GM19455 (cell line): ENCODE results near the gene MRPS23.
"Not testable (repeated sequence)": the region's sequence is repeated elsewhere in the genome, so short reads cannot be mapped to it uniquely, and the experiment has no call there.

Experiments used
- ATAC-seq: cut with Tn5 transposase; IDR thresholded peaks from one replicate; pipeline ENCODE4 v1.9.1; 2021; ENCODE audit not compliant: unreplicated experiment

Gene MRPS23

DNA sequence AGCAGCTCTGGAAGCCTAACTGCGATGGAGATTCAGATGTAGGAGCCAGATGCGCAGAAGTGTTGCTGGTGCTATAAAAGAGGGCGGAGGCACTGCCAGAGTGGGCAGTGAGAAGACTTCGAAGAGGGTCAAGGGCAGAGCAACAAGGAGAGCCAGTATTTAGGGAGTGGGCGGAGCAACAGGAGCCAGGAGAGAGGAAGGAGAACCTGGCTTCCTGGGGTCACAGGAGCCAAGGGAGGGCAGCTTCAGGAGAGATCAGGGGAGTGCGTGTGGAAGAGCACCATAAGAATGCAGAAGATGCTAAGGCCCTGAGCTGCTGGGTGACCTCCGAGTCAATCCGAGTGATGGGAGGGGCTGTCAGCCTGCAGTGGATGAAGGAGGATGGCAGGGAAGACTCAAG is 14.4 kb upstream of the MRPS23 start:
- ATAC-seq, result no peak

DNA sequence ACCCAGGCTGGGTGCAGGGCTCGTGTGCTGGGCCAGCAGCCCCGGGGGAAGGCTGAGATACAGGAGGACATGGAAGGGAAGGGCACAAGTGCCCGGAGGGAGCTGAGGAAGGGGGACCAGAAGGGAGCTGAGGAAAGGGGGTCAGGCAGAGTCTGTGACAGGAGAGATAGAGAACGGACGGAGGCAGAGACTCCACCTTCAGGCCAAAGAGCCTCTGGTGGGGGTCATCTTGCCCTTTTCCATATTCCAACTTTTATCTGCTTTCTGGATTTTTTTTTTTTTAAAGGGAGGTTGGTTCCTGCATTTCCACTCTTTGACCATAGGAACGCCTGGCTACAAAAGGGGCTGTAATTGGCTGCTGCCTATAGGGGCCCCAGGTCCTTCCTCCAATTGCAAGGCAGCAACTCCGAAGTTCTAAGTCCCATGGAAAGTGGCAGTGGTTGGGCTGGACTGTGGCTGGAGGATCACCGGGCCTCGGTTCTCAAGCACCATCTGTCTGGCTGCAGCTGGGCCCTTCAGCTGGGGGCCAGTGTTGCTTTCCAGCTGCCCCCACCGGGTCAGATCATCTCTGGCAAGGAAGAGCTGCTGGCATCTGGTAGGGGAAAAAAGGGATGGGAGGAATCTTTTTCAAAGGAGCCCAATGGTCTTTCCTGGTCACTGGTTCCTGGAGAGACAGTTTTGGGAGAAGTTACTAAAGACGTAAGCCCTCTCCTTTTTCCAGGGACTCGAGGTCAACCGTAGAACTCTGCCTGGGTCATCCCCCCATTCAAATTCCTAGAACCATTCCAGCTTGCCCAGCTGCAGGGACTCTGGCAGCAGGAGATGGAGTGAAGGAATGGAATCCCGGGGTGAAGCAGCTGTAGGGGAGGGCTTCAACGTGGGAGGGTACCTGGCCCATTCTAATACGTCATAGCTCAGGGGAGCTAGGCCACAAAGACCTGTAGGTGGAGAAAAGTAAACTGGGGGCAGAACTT is 13.1 kb upstream of the MRPS23 start:
- no peak for ATAC-seq

DNA sequence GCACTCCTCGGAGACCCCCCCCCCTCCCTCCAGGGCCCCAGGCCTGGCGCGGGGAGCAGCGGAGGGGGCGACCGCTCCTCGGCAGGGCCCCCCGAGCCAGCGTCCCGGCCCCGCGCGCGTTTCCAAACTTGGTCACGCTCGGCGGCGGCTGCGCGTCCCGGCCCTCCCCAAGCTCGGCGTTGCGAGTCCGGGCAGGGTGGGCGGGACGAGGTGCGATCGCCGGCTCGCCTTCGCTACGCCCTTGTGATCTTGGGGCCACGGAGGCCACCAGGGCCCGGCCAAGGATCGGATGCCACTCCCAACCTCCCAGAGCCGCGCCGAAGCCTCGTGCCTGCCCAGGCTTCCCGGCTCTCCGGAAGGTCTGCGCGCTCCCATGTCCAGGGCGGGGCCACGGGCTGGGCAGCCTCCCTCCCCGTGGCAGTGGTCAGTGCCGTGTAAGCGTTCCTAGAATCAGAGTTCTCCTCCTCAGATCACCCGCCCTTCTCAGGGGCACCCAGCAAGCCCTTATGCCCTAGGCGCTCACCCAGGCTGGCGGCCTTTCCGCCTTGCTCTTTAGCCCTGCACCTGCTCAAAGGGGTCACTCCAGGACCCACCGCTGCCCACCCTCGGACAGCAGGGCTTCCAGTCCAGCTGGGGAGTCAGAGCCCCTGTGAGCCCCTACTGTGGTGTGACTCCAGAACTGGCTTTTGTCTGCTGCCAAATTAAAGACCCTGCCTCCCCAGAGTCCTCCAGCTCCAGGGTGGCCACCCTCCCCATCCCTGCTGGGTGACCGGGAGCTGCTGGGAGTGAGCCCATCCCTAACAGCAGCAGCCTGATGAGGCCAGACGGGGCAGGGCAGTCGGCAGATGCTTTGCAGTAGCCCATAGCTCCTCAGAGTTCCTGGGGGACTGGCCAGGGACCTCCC is 12.2 kb upstream of the MRPS23 start:
- no peak for ATAC-seq

DNA sequence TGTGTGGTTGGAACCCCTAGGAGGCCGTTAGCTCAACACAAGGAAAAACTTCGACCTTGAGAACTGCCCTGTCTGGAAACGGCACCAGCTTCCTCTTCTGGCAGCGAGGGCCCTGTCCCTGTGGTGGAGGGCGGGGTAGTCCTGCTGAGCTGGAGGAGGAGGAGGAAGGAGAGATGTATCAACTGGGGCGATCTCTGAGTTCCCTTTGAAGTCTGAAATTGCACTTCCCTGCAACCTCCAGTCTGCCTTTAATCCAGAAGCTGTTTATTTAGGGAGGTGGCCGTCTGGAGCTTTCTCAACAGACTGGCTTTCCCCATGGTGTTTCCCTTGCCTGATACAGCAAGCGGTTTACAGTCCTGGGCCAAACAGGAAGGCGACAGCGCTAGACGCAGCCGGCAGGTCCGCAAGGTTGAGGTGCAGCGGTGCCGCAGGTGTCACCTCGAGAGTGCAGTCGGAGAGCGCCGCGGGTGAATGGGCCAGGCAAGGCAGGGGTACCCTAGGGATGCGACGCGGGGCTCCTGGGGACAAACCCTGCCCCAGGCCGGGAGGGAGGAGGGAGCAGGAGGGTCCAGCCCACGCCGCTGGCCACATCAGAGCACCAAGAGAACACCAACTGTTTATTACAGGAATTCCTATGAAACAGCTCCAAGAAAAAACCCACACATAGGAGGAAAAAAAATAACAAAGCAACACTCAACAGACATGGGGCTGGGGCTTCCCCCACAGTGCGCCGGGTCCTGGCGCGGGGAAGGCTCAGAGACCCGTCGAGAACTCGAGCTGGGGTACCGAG is 11.4 kb upstream of the MRPS23 start:
- no peak for ATAC-seq

DNA sequence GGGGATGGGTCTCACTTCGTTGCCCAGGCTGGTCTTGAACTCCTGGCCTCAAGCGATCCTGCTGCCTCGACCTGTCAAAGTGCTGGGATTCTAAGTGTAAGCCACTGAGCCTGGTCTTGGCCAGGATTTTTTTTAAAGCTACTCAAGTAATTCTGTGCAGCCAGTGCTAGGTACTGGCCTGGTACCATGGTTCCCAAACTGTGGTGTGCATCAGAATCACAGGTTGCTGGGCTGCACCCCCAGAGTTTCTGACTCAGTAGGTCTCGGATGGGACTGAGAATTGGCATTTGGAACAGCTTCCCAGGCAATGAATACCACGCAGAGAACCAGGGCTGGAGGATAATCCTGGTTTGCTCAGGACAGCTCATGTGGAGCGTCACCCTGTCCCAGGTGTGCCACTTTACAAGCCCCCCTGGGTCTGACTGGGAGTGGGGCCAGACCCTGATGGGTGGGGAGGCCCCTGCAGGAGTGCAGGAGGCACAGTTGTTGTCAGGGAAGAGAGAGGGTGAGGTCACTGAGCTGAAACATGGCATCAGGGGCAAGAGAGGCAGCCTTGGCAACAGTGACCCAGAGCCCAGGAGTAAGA is 10.7 kb upstream of the MRPS23 start:
- no peak for ATAC-seq

DNA sequence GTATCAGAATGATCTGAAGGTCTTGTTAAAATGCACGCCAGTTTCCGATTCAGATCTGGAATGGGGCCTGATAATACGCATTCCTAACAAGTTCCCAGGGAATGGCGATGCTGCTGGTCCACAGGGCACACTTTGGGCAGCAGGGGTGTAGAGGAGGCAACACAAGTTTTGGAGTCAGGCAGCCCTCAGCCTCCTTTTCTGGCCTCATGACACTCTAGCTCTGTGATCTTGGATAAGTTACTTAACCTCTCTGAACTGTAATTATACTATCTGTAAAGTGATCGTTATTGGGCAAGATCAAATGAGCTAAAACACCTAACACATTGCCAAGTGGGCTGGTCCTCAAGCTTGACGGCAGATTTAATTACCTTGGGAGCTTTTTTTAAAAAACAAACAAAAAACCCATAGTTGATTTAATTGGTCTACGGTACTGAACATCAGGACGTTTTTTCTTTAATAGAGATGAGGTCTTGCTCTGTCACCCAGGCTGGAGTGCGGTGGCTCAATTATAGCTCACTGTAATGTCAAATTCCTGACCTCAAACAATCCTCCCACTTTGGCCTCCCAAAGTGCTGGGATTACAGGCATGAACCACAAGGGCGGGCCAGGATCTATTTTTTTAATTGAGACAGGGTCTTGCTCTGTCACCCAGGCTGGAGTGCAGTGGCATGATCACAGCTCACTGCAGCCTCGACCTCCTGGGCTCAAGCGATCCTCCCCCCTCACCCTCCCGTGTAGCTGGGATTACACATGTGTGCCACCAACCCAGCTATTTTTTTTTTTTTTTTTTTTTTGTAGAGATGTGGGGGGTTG is 10.0 kb upstream of the MRPS23 start:
- ATAC-seq, result no peak

DNA sequence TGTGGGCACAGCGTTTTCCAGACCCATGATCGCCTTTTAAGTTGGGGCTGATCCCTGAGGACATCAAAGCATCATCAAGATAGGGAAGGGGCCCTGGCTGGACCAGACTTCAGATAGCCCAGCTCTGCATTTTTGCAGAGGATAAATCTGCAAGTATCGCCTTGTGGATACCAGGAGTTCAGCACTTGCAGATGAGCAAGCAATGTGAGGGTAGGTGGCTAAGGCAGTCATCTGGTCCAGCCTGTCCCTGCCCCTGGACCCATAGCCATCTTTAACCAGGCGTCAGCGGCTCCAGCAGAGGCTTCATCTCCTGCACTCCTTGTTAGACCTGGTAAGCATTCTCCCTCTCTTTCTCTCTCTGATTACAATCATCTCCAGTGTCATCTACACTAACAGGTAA is 9.0 kb upstream of the MRPS23 start:
- ATAC-seq, result no peak

DNA sequence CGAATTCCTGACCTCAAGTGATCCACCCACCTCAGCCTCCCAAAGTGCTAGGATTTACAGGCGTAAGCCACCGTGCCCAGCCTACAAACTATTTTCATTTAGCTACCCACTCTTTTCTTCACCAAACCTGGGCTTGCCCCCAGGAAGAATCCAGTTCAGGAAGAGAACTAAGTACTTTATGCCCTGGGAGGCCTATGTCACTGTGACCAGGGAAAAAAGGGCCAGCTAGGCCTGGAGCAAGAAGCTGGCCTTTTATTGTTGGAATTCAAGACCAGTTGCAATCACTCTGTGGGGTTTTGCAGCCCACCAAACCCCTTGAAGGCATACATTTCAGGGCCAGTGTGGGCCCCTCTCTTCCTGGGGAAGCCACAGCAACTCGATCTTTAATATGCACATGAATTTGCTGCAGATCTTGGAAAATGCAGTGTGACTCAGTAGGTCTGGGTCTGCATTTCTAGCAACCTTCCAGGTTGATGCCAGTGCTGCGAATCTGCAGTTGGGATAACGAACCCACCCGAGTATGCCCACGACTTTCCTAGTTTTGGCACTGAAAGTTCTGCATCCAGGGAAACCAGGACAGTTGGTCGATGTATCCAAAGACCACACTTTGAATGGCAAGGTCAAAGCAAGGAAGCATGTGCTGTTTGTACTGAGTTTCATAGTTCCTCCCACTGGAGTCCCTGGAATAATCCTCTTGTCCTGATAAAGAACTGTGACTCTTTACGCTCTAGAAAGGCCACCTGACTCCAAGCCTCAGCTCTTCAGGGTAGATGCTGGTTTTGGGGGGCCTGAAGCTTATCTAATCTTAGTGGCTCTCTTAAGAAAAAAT is 7.2 kb upstream of the MRPS23 start:
- ATAC-seq, result no peak

DNA sequence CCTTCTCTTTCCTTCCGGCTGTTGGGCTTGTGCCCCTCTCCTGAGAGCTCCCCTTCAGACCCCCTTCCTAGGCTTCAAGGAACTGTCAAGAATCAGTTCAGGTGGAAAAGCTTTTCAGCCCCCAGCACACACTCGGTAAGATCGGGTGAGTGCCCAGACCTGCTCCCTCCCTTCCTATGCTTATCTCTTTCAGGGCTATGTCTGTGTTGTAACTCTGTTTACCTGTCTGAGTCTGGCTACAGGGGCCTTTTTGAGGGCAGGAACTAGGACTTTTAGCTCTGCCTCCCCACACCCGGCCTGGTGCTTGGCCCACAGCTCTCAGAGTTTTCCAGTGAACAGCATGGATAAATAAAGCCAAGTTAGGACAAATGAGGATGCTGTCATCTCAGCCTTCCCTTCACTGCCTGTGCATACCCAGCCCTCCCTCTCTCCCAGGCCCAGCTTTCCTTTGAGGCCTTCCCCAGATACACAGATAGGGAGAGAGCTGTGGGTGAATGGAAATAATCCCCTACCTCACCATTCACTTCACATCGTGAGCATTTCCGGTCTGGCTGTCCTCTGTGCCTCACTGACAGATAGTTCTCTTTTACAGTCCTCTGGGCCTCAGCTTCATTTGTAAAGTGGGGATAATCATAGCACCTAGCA is 5.7 kb upstream of the MRPS23 start:
- ATAC-seq, result no peak

DNA sequence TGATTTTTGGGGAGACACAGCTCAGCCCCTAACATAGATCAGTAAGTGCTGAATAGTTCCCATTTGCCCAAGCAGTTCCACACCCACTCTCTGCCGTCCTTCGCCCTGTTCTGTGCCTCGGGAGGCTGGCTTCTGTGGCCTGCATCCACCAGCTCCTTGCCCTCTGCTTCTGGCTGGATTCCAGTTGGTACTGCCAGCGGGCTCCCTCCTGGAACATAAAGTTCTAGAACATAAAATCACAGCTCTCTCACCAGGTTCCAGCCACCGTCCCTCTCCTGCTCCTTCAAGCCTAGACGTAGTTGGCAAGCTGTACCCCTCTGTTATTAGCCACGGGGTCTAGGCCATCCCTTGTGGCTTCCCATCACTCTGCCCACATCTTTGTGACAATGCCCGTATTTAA is 3.9 kb upstream of the MRPS23 start:
- no peak for ATAC-seq

DNA sequence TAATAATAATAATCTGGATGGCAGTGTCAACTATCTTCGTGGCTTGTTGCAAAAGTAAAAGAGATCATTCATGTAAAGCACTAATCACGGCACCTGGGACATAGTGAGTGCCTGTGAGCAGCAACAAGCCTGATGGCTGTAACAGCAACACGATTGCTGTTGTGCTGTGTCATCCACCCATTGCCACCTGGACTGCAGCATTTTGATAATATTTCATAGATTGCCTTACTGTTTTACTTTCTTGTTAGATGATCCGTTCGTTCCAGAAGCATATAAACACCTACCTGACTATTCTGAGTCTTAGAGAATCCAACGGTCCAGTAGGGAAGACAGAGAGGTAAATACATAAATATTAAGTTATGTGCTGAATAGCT is 3.1 kb upstream of the MRPS23 start:
- no peak for ATAC-seq

DNA sequence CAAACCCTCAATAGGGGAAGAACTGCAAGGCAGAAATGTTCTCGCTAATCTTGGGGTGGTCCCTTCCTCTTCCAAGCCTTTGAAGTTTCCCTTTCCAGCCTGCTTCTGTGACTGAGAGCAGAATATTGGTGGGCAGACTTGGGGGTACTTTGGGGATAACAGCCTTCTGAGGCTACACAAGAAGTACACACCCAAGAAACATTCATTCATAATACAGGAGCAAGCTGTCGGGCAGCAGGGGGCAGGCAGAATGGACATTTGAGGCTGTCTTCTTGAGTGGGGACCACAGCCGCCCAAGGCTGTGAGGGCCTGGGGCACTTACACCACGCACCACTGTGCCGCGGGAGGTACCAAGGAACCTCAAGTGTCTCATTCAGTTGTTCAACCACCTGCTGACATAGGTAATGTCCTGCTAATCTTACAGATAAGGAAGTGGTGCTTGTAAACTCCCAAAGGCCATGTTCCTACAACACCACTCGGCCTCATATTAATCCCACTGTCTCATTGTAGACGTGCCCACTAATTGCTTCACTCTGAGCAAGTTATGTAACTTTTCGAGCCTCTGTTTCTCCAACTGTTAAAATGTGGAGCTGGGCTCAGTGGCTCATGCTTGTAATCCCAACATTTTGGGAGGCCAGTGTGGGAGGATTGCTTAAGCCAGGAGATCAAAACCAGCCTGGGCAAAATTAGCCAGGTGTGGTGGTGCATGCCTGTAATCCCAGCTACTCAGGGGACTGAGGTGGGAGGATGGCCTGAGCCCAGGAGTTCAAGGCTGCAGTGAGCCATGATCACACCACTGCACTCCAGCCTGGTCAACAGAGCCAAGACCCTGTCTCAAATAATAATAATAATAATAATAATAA is 2.5 kb upstream of the MRPS23 start:
- no peak for ATAC-seq

DNA sequence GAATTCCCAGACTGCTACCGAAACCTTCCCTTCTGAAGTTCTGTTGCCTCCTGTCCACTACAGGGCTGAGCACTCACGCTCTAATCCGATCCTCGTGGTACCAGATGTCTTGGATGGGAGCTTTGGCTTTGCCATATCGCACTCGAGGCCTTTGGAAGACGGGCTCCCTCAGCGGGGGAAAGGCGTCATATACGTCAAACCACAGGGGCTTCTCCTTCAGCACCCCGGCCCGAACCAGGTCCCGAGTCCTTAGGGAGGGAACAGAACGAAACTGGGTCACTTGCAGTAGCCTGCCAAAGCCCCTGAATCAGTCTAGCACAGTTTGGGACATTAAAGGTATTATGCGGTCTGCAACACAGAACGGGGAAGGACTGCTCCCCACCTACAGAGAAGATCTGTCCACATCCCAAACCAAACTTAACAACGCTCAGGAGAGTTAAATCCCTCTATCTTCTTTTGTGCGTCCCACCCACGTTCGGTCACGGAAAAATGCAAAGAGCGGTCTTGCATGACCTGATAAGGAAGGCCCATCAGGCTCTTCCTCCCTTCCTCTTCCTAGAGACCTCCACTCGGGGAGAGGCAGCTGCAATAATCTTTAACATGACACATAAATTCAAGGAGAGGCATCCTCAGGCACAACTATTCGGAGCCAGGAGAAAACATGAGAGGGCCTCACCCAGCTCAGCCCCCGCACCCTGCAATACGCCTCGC is 526 bp downstream of the MRPS23 start:
- ATAC-seq, result no peak

DNA sequence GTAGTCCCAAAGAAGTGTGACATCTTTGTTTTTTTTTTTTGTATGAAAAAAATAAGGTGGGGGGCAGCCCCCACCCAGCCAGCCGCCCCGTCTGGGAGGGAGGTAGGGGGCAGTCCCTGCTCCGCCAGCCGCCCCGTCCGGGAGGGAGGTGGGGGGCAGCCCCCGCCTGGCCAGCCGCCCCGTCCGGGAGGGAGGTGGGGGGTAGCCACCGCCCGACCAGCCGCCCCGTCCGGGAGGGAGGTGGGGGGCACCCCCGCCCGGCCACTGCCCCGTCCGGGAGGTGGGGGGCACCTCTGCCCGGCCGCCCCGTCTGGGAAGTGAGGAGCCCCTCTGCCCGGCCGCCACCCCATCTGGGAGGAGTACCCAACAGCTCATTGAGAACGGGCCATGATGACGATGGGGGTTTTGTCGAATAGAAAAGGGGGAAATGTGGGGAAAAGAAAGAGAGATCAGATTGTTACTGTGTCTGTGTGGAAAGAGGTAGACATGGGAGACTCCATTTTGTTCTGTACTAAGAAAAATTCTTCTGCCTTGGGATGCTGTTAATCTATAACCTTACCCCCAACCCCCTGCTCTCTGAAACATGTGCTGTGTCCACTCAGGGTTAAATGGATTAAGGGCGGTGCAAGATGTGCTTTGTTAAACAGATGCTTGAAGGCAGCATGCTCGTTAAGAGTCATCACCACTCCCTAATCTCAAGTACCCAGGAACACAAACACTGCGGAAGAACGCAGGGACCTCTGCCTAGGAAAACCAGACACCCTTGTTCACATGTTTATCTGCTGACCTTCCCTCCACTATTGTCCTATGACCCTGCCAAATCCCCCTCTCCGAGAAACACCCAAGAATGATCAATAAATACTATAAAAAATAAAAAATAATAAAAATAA is 3.5 kb downstream of the MRPS23 start:
- not testable (repeated sequence) for ATAC-seq

DNA sequence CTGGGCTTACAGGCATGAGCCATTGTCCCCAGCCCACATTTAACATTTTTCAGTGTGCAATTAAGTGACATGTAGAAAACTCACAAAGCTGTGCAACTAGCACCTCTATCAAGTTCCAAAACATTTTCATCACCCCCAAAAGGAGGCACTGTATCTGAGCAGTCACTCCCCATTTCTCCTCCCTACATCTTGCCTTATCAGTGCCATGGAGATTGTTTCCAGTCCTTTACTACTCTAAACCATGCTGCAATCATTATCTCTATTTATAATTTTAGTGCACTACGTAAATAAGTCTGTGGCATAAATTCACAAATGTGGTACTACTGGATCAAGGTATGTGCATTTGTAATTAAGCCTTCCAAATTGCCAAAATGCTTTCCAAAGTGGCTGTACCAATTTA is 7.6 kb downstream of the MRPS23 start:
- no peak for ATAC-seq

DNA sequence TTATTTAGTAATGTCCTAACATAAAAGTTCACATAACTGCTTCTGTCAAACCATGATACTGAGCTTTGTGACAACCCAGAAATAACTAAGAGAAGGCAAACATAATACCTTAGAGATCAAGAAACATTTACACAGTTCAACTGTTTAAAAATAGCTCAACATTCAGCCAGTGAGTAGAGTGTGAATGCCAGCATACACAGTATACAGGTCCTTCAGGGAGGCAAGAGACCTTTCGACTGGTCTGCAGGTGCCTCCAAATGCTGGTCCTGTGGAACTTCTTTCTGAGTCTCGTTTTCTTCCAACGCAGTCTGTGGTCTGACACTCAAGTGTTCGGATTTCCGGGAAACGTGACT is 10.3 kb downstream of the MRPS23 start:
- no peak for ATAC-seq
